ENCODE data around the gene SMAGP. TPM values are rescaled to one million over a fixed set of nuclear protein-coding genes. Genes with fewer than 3 reads are reported as not detected.

SMAGP gene
- total RNA-seq, 2 experiments from 2014 or later: 0.54 to 1.2 TPM

DNA sequence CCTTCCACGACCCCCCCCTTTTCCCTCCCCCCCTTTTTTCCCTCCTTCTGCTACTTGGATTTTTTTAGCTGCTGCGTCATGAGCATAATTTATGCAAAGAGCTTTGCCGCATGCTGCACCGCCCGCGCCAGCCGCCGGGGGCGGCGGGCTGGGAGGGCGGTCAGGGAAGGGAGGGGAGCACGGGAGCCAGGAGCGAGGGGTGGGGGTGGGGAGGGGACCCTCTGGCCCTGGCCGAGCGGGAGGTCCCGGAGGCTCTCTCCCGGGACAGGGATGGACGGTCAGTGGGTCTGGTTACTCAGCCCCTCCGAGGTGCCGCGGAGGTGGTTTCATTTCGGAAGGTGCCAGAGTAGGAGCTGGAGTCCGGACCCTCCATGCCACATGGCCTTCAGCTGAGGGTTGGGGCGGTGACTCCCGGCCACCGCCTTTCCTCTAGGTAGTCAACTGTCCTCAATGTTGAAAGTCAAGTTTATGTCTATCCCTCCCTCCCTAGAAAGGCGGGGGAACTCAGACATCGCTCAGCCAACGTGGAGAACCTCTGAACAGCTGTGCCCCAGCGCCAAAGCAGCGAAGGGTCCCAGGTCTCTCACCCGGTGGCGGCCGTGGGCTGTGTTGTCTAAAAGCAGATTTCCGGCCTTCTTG is 52.1 kb downstream of the SMAGP start, which contains the start of gene POU6F1:
Gene POU6F1, minus strand, starts transcription at position 95 of the 639 bp plus-strand sequence. CDS start 11,226 bp downstream, outside the sequence.
- peaks cover 15% of the 10 kb centered on the region for H3K4me1 Mint-ChIP-seq (ENCODE audit: low read depth)
- peak; percentile 72 for DNase-seq
- CTCF ChIA-PET: interaction anchor here (0.6 to 1.8 kb wide), 9 partner anchors 12 to 233 kb away, joined by 3 to 8 read pairs (median 3); partner anchors contain the start of gene LETMD1
- intact Hi-C loops (cut with micrococcal nuclease): loop anchor here (1.0 to 10.0 kb wide), 6 partner anchors 20 to 818 kb away; partner anchors contain the start of genes ATF1, CSRNP2, DAZAP2 and LARP4
- peak within 1 kb of the TSS; percentile 75 for H3K4me3 Mint-ChIP-seq
- H3K27me3 Mint-ChIP-seq (ENCODE audit: low read depth): no peaks in the 10 kb centered on the region
- no peaks in the 10 kb centered on the region for H3K9me3 Mint-ChIP-seq
- peak within 1 kb of the TSS; percentile 84 for H3K27ac Mint-ChIP-seq
- no peaks in the 10 kb centered on the region for H3K36me3 Mint-ChIP-seq (ENCODE audit: low read depth)

DNA sequence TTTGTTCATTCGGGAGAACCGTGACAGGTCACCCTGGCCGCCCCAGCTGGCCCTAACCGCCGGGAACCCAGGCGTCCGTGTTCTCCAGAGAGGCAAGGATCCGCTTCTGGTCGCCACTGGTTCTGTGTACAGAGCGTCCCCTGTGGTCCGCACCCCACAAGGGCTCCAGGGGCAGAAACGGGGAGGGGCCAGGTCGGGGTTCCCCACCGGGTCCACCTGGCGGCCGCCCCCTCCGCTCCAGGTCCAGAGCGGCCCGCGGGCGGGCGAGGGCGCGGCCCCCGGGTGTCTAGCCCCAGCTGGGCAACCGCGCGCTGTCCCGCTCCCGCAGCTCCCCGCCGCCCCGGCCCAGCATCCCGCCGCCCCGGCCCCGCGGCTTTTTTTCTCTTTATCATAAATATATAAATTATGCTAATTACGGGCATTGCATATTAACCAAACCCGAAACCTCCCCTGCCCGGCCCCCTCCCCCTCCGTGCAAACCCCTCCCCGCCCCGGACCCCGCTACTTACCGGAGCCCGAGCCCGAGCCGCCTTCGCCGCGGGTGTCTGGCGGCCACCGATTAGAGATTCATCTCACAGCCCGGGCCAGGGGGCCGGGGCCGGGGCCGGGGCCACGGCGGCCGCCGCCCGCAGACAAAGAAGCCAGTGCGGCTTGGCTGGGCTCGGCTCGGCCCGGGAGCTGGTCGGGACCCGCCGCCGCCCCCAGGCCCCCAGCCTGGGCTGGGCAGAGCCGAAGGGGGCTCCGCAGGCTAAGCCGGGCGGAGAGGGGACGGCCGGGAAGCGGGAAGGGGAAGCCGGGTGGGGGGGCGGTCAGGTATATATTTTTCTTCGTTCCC is 52.9 kb downstream of the SMAGP start:
- Mint-ChIP-seq H3K27ac (no peak overlapping the region), H3K9me3 (no peaks in the 10 kb centered on the region), H3K27me3 (ENCODE audit: low read depth) (no peaks in the 10 kb centered on the region), H3K36me3 (ENCODE audit: low read depth) (no peaks in the 10 kb centered on the region), H3K4me3 (peak overlapping the region; percentile 75), H3K4me1 (ENCODE audit: low read depth) (peaks cover 15% of the 10 kb centered on the region)
- peak; percentile 54 for DNase-seq
- CTCF ChIA-PET: interaction anchor here (0.7 to 1.8 kb wide), 8 partner anchors 12 to 232 kb away, joined by 3 to 8 read pairs (median 4); partner anchors contain the start of gene LETMD1
- intact Hi-C loops (cut with micrococcal nuclease): loop anchor here (10.0 kb wide), 1 partner anchor 453 kb away; the partner anchor contains the start of gene ATF1

DNA sequence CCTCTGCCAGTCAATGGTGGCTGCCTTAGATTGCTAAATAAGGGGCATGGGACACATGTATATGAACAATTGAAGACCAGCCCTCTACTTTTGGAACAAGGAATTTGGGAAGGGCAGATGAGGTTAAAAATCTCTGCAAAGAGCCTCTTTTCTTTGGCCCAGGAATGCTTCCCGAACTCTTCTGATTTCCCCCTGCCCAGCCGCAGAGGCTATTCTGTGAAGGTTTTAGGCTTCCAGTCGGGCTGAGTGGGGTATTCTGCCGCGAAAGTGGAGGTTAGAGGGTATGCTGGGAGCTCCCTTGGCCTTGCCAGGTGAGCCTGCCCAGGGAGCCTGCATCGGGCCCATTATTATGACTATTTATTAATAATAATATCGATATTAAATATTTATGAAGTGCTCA is 53.6 kb downstream of the SMAGP start:
- intact Hi-C loops (cut with micrococcal nuclease): loop anchor here (10.0 kb wide), 1 partner anchor 452 kb away; the partner anchor contains the start of gene ATF1
- peak overlapping the region; percentile 57 for H3K4me3 Mint-ChIP-seq

DNA sequence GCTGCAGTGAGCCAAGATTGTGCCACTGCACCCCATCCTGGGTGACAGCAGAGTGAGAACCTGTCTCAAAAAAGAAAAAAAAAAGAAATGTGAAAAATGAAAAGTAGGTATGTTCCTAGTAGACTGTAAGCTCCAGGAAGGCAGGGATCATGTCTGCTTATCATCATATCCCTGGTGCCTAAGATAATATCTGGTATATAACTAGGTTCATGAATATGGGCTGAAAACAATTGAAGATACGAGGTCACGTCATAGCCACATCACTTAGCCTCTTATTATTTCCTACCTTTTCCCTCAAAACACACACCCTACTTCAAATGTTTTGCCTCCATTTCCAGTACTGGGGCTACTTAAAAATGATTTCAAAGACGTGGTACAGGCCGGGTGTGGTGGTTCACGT is 55.3 kb downstream of the SMAGP start:
- intact Hi-C loops (cut with micrococcal nuclease): loop anchor here (10.0 kb wide), 1 partner anchor 450 kb away; the partner anchor contains the start of gene ATF1
- H3K4me1 Mint-ChIP-seq (ENCODE audit: low read depth): peaks cover 15% of the 10 kb centered on the region
- no peaks in the 10 kb centered on the region for H3K27me3 Mint-ChIP-seq (ENCODE audit: low read depth)
- H3K27ac Mint-ChIP-seq: no peak overlapping the region
- CTCF ChIA-PET: no interaction called here
- H3K4me3 Mint-ChIP-seq: no peak overlapping the region
- DNase-seq: no peak
- H3K36me3 Mint-ChIP-seq (ENCODE audit: low read depth): no peaks in the 10 kb centered on the region
- H3K9me3 Mint-ChIP-seq: no peaks in the 10 kb centered on the region

More for the DNA sequence above, 53.6 kb downstream of the SMAGP start:
- Mint-ChIP-seq H3K36me3 (ENCODE audit: low read depth) (no peaks in the 10 kb centered on the region), H3K27ac (peak overlapping the region; percentile 53), H3K4me1 (ENCODE audit: low read depth) (peaks cover 15% of the 10 kb centered on the region), H3K27me3 (ENCODE audit: low read depth) (no peaks in the 10 kb centered on the region), H3K9me3 (no peaks in the 10 kb centered on the region)
- CTCF ChIA-PET: interaction anchor here (1.2 to 1.8 kb wide), 2 partner anchors 31 to 169 kb away, joined by 4 to 8 read pairs; partner anchors contain the start of gene LETMD1
- no peak for DNase-seq

DNA sequence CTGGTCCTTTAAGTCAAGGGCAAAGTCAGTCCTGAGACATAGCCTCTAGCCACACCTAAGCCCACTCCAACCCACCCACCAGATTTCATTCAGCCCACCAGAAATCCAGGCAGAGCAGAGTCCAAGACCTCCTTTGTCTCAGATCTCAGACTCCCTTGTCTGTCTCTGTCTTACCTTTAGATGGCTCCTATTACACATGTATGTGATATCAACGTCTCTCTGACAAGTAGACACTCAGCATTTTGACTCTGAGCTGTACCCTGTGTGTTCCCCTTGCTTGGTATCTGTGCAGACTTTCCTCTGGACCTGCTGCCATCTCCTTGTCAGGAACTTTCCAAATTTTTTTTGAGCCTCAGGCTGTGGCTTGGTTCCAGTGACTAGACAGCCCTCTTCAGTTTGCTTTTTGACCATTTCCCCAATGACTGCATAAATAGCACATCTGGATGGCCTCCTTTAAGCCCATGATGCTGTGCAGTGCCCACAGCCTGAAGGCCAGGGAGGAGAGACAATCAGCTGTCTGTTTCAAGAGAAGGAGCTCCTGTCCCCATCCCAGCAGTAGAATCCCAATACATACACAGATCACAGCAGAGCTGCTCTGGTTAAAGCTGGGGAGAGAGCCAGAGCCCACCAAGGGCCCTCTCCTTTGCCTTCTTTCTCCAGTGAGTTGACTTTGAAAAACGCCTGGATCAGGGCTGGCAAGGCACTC is 59.4 kb downstream of the SMAGP start:
- CTCF ChIA-PET: interaction anchor here (0.6 to 1.1 kb wide), 2 partner anchors 130 to 137 kb away, joined by 3 to 5 read pairs; no protein-coding TSS in a partner anchor
- Mint-ChIP-seq H3K27me3 (ENCODE audit: low read depth) (no peaks in the 10 kb centered on the region), H3K4me1 (ENCODE audit: low read depth) (no peaks in the 10 kb centered on the region), H3K36me3 (ENCODE audit: low read depth) (no peaks in the 10 kb centered on the region), H3K9me3 (no peaks in the 10 kb centered on the region), H3K27ac (no peak overlapping the region), H3K4me3 (no peak overlapping the region)
- DNase-seq: no peak
- intact Hi-C loops (cut with micrococcal nuclease): loop anchor here (10.0 kb wide), 1 partner anchor 446 kb away; the partner anchor contains the start of gene ATF1

DNA sequence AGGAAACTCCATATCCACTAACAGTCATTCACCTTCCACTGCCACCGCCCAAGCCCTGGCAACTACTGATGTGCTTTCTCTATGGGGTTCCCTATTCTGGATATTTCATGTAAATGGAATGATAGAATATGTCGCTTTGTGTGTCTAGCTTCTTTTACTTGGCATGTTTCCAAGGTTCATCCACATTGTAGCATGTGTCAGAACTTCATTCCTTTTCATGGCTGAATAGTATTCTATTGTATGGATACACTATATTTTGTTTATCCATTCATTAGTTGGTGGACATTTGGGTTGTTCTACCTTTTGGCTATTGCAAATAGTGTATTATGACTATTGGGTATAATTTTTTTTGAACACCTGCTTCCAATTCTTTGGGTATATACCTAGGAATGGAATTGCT is 61.0 kb downstream of the SMAGP start:
- Mint-ChIP-seq H3K4me1 (ENCODE audit: low read depth) (no peaks in the 10 kb centered on the region), H3K4me3 (no peak overlapping the region), H3K27ac (no peak overlapping the region), H3K9me3 (no peaks in the 10 kb centered on the region), H3K36me3 (ENCODE audit: low read depth) (no peaks in the 10 kb centered on the region), H3K27me3 (ENCODE audit: low read depth) (no peaks in the 10 kb centered on the region)
- DNase-seq: no peak
- CTCF ChIA-PET: no interaction called here
- intact Hi-C loops (cut with micrococcal nuclease): no loop called here

DNA sequence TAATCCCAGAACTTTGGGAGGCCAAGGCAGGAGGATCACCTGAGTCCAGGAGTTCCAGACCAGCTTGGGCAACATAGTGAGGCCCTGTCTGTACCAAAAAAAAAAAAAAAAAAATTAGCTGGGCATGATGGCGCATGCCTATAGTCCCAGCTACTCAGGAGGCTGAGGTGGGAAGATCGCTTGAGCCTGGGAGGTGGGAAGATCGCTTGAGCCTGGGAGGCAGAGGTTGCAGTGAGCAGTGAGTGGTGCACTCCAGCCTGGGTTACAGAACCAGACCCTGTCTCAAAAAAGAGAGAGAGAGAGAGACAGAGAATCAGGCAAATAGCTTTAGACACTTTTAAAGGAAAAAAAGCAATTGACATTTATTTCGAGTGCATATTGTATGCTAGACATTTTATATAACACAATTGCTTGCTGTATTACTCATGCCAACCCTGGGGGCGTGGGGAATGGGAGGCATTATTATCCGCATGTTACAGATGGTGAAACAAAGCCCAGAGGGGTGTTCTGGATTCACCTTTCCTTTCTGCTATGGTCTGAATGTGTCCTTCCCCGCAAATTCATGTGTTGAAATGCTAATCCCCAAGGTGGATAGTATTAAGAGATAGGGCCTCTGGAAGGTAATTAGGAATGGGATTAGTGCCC is 62.1 kb downstream of the SMAGP start:
- Mint-ChIP-seq H3K4me3 (no peak overlapping the region), H3K27ac (no peak overlapping the region), H3K36me3 (ENCODE audit: low read depth) (no peaks in the 10 kb centered on the region), H3K4me1 (ENCODE audit: low read depth) (peaks cover 9% of the 10 kb centered on the region), H3K9me3 (no peaks in the 10 kb centered on the region), H3K27me3 (ENCODE audit: low read depth) (no peaks in the 10 kb centered on the region)
- CTCF ChIA-PET: no interaction called here
- no peak for DNase-seq
- intact Hi-C loops (cut with micrococcal nuclease): no loop called here

DNA sequence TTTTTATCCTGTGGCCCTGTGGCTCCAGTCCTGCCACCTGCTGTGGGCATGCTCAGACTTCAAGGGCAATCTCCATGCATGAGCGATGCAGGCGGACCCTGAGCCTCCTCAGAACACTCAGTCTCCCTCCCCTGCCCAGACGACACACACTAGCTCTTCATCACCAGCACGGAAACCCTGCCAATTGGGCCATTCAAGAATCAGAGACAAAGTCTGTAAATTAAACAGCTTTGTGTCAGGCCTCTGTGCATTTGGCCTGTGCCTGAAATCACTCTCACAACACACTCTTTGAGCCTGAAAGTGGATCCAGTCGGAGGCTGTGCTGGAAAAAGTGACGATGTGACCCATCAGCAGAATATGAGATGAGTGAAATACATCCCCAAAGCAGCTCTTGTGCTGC is 64.9 kb downstream of the SMAGP start:
- no peak overlapping the region for H3K27ac Mint-ChIP-seq
- DNase-seq: no peak
- H3K36me3 Mint-ChIP-seq (ENCODE audit: low read depth): no peaks in the 10 kb centered on the region
- no peaks in the 10 kb centered on the region for H3K27me3 Mint-ChIP-seq (ENCODE audit: low read depth)
- CTCF ChIA-PET: interaction anchor here (1.3 kb wide), 1 partner anchor 13 kb away, joined by 3 read pairs; the partner anchor contains the start of gene POU6F1
- peaks cover 16% of the 10 kb centered on the region for H3K4me1 Mint-ChIP-seq (ENCODE audit: low read depth)
- intact Hi-C loops (cut with micrococcal nuclease): no loop called here
- no peaks in the 10 kb centered on the region for H3K9me3 Mint-ChIP-seq
- no peak overlapping the region for H3K4me3 Mint-ChIP-seq

DNA sequence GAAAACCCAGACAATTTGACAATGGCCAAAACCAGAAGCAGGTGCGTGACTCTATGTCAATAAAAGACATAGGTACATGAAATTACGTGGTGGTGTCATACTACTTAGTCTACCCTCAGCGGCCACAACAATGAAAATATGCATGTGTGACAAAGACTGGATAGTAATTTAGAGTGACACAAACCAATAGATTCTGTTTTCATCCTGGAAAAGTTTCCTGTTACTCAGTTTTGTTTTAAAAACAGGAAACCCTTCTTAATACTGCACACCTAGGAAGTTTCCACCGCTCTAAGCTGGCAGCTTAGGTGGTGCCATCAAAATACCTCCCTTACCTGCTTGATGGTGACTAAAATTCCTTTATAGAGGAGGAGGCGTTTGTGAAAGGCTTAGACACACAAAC is 67.5 kb downstream of the SMAGP start:
- H3K9me3 Mint-ChIP-seq: no peaks in the 10 kb centered on the region
- no peak overlapping the region for H3K4me3 Mint-ChIP-seq
- peak; percentile 49 for DNase-seq
- intact Hi-C loops (cut with micrococcal nuclease): no loop called here
- H3K36me3 Mint-ChIP-seq (ENCODE audit: low read depth): no peaks in the 10 kb centered on the region
- H3K27me3 Mint-ChIP-seq (ENCODE audit: low read depth): no peaks in the 10 kb centered on the region
- H3K27ac Mint-ChIP-seq: peak overlapping the region; percentile 57
- CTCF ChIA-PET: no interaction called here
- H3K4me1 Mint-ChIP-seq (ENCODE audit: low read depth): peaks cover 16% of the 10 kb centered on the region

DNA sequence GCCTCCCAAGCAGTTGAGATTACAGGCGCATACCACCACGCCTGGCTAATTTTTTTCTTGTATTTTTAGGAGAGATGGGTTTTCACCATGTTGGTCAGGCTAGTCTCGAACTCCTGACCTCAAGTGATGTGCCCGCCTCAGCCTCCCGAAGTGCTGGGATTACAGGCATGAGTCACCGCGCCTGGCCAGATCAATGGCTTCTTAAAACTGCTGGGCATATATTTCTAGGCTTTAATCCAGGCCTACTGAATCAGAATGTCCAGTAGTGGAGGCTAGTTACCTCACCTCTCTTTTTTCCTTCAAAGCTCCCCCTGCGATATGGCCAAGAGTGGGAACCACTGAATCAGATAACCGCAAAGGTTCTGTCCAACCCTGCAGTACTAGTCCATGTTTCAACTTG is 69.4 kb downstream of the SMAGP start:
- H3K9me3 Mint-ChIP-seq: no peaks in the 10 kb centered on the region
- DNase-seq: no peak
- CTCF ChIA-PET: no interaction called here
- no peaks in the 10 kb centered on the region for H3K36me3 Mint-ChIP-seq (ENCODE audit: low read depth)
- H3K27ac Mint-ChIP-seq: no peak overlapping the region
- H3K27me3 Mint-ChIP-seq (ENCODE audit: low read depth): no peaks in the 10 kb centered on the region
- peaks cover 16% of the 10 kb centered on the region for H3K4me1 Mint-ChIP-seq (ENCODE audit: low read depth)
- intact Hi-C loops (cut with micrococcal nuclease): no loop called here
- no peak overlapping the region for H3K4me3 Mint-ChIP-seq

DNA sequence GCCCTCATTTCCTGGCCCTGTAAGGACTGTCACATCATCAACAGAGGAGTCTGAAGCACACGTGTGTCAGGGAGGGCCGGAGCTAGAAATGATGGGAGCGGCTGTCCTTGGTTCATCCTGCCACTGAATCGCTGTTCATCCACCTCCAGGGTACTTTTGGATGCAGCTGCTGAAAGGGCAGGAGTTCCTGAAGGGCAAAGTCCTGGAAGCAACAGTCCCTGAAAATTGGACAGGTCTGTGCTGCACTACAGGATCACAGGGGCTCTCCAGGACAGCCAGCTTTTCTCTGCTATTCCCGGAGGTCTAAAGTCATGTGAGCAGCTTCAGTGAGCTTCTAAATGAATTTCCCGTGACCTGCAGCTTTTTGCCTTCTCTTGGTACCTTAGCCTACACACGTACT is 70.1 kb downstream of the SMAGP start:
- no peak overlapping the region for H3K4me3 Mint-ChIP-seq
- H3K9me3 Mint-ChIP-seq: no peaks in the 10 kb centered on the region
- CTCF ChIA-PET: no interaction called here
- no peak for DNase-seq
- H3K36me3 Mint-ChIP-seq (ENCODE audit: low read depth): no peaks in the 10 kb centered on the region
- no peaks in the 10 kb centered on the region for H3K27me3 Mint-ChIP-seq (ENCODE audit: low read depth)
- no peak overlapping the region for H3K27ac Mint-ChIP-seq
- intact Hi-C loops (cut with micrococcal nuclease): no loop called here
- peaks cover 16% of the 10 kb centered on the region for H3K4me1 Mint-ChIP-seq (ENCODE audit: low read depth)
